ENCODE results near the gene ITGB1. TPM values are rescaled to one million over a fixed set of nuclear protein-coding genes. Genes with fewer than 3 reads are reported as not detected.
"Not testable (repeated sequence)": the region's sequence is repeated elsewhere in the genome, so short reads cannot be mapped to it uniquely, and the experiment has no call there.

ITGB1 gene
- total RNA-seq, 1 donor from 2014 or later, result 409 TPM

- DNase-seq, result no peak
- ATAC-seq, result no peak
- Histone ChIP-seq H3K27me3 (ENCODE audit: low read depth) (no peaks in the 10 kb centered on the region), H3K4me1 (no peaks in the 10 kb centered on the region), H3K4me3 (no peak overlapping the region), H3K36me3 (peaks cover 93% of the 10 kb centered on the region), H3K9me3 (no peaks in the 10 kb centered on the region), H3K27ac (no peak overlapping the region)
- intact Hi-C loops (cut with DNase I), result no loop called here
- TF ChIP-seq, protein P1, sequence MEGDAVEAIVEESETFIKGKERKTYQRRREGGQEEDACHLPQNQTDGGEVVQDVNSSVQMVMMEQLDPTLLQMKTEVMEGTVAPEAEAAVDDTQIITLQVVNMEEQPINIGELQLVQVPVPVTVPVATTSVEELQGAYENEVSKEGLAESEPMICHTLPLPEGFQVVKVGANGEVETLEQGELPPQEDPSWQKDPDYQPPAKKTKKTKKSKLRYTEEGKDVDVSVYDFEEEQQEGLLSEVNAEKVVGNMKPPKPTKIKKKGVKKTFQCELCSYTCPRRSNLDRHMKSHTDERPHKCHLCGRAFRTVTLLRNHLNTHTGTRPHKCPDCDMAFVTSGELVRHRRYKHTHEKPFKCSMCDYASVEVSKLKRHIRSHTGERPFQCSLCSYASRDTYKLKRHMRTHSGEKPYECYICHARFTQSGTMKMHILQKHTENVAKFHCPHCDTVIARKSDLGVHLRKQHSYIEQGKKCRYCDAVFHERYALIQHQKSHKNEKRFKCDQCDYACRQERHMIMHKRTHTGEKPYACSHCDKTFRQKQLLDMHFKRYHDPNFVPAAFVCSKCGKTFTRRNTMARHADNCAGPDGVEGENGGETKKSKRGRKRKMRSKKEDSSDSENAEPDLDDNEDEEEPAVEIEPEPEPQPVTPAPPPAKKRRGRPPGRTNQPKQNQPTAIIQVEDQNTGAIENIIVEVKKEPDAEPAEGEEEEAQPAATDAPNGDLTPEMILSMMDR (IDR thresholded peaks at IDR 0.05), result no peak
Observed at GRCh38 chr10:32922170-32922569, 35.9 kb downstream of the ITGB1 start.

DNA sequence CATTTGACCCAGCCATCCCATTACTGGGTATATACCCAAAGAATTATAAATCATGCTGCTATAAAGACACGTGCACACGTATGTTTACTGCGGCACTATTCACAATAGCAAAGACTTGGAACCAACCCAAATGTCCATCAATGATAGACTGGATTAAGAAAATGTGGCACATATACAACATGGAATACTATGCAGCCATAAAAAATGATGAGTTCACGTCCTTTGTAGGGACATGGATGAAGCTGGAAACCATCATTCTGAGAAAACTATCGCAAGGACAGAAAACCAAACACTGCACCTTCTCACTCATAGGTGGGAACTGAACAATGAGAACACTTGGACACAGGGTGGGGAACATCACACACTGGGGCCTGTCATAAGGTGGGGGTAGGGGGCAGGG lies 40.2 kb downstream of the ITGB1 start:
- intact Hi-C loops (cut with DNase I); H3K4me1 ChIP-seq: not testable (repeated sequence)

GRCh38 chr10:32911285-32912016 lies 46.6 kb downstream of the ITGB1 start:
- Histone ChIP-seq H3K36me3 (peaks cover 78% of the 10 kb centered on the region), H3K4me3 (no peak overlapping the region), H3K4me1 (no peaks in the 10 kb centered on the region), H3K27me3 (ENCODE audit: low read depth) (no peaks in the 10 kb centered on the region), H3K27ac (no peak overlapping the region), H3K9me3 (no peaks in the 10 kb centered on the region)
- peak in 1 of 2 donors; percentile 32 for ATAC-seq
- intact Hi-C loops (cut with DNase I), result no loop called here
- TF ChIP-seq, protein P1 (IDR thresholded peaks at IDR 0.05), result no peak
- no peak for DNase-seq

More for the DNA sequence above, 40.2 kb downstream of the ITGB1 start:
- ATAC-seq; H3K27ac ChIP-seq; DNase-seq; H3K9me3 ChIP-seq; H3K4me3 ChIP-seq; H3K27me3 ChIP-seq (ENCODE audit: low read depth): not testable (repeated sequence)
- H3K36me3 ChIP-seq, result peaks cover 64% of the 10 kb centered on the region

DNA sequence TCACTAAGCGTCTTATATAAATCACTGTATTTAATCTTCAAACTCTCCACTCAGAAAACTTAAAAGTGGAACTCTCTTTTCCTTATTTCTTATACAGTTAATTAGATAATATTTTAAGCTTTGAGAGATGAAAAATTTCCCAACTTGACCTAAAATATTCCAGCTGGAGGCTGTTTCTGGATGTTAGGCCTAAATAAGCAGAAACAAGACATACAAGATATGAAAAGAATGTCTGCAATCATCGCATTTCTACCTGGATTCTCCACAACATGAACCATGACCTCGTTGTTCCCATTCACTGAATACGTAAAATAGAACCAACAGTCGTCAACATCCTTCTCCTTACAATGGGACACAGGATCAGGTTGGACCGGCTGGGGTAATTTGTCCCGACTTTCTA lies 48.1 kb downstream of the ITGB1 start:
- H3K27ac ChIP-seq; ATAC-seq; H3K4me3 ChIP-seq; H3K4me1 ChIP-seq; intact Hi-C loops (cut with DNase I); DNase-seq; H3K9me3 ChIP-seq; H3K27me3 ChIP-seq (ENCODE audit: low read depth): not testable (repeated sequence)
- peaks cover 79% of the 10 kb centered on the region for H3K36me3 ChIP-seq

DNA sequence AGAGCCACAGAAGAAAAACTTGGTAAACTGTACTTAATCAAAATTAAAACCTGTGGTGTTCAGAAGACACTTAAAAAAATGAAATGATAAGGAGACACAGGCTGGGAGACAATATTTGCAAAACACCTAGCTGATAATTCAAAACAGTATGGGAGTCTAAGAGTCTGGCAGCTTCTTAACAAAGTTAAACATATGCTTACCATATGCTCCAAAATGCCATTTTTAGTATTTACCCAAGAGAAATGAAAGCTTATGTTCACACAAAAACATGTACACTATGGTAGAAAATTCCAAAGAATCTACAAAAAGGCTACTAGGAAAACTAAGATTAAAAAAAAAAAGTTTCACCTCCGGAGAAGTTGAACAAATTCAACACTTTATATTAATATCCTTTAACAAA lies 48.6 kb downstream of the ITGB1 start:
- intact Hi-C loops (cut with DNase I), result no loop called here
- Histone ChIP-seq H3K4me1 (no peaks in the 10 kb centered on the region), H3K36me3 (peaks cover 77% of the 10 kb centered on the region), H3K27me3 (ENCODE audit: low read depth) (no peaks in the 10 kb centered on the region), H3K27ac (no peak overlapping the region), H3K4me3 (no peak overlapping the region), H3K9me3 (no peaks in the 10 kb centered on the region)
- no peak for ATAC-seq
- DNase-seq, result no peak
- TF ChIP-seq, protein P1 (IDR thresholded peaks at IDR 0.05), result no peak

GRCh38 chr10:32906595-32906994 lies 51.4 kb downstream of the ITGB1 start:
- intact Hi-C loops (cut with DNase I), result no loop called here
- DNase-seq (no peak), ATAC-seq (no peak)
- TF ChIP-seq, protein P1 (IDR thresholded peaks at IDR 0.05), result no peak
- H3K27me3 ChIP-seq (ENCODE audit: low read depth), result no peaks in the 10 kb centered on the region
- no peak overlapping the region for H3K27ac ChIP-seq
- H3K4me3 ChIP-seq, result no peak overlapping the region
- H3K9me3 ChIP-seq, result no peaks in the 10 kb centered on the region
- no peaks in the 10 kb centered on the region for H3K4me1 ChIP-seq
- peaks cover 89% of the 10 kb centered on the region for H3K36me3 ChIP-seq
